Measurements from ENCODE around the gene GALNT17.

The GALNT17 gene

GRCh38 chr7:71488308-71488707 is 356.4 kb downstream of the GALNT17 start:
- Histone ChIP-seq H3F3A (ENCODE audit: low read depth) (no peaks in the 10 kb centered on the region), H3K36me3 (ENCODE audit: insufficient read depth, low read length) (no peaks in the 10 kb centered on the region), H3K4me3 (ENCODE audit: low read length, poor library complexity, severe bottlenecking) (no peak overlapping the region), H4K20me1 (ENCODE audit: insufficient read depth, low read length, poor library complexity, severe bottlenecking) (no peaks in the 10 kb centered on the region), H3K4me2 (ENCODE audit: low read depth, low read length, poor library complexity, severe bottlenecking) (no peak overlapping the region), H3K9me3 (ENCODE audit: insufficient read depth, low read depth, low read length) (no peaks in the 10 kb centered on the region), H3K4me1 (ENCODE audit: insufficient read depth, low read length, poor library complexity, severe bottlenecking) (no peaks in the 10 kb centered on the region), H3K9me2 (replicated peaks; ENCODE audit: low read depth, low read length) (no peaks in the 10 kb centered on the region), H3K79me2 (ENCODE audit: insufficient read depth, low read length) (no peaks in the 10 kb centered on the region), H3K9ac (ENCODE audit: low read depth, low read length, poor library complexity, severe bottlenecking) (no peak overlapping the region), H2AFZ (ENCODE audit: low read length) (no peak overlapping the region), H3K27me3 (ENCODE audit: insufficient read depth, low read length, poor library complexity, severe bottlenecking) (no peaks in the 10 kb centered on the region)
- TF ChIP-seq EZH2phosphoT487 (IDR thresholded peaks at IDR 0.05; ENCODE audit: borderline replicate concordance) (no peak), CTCF (conservative IDR thresholded peaks at IDR 0.05; ENCODE audit: low read length) (no peak)

GRCh38 chr7:71491336-71491735 is 359.4 kb downstream of the GALNT17 start:
- Histone ChIP-seq H3K9me3 (ENCODE audit: insufficient read depth, low read depth, low read length) (no peaks in the 10 kb centered on the region), H3K79me2 (ENCODE audit: insufficient read depth, low read length) (no peaks in the 10 kb centered on the region), H3K9ac (ENCODE audit: low read depth, low read length, poor library complexity, severe bottlenecking) (no peak overlapping the region), H4K20me1 (ENCODE audit: insufficient read depth, low read length, poor library complexity, severe bottlenecking) (no peaks in the 10 kb centered on the region), H3K4me1 (ENCODE audit: insufficient read depth, low read length, poor library complexity, severe bottlenecking) (no peaks in the 10 kb centered on the region), H3K27me3 (ENCODE audit: insufficient read depth, low read length, poor library complexity, severe bottlenecking) (no peaks in the 10 kb centered on the region), H3F3A (ENCODE audit: low read depth) (no peaks in the 10 kb centered on the region), H3K4me3 (ENCODE audit: low read length, poor library complexity, severe bottlenecking) (no peak overlapping the region), H3K4me2 (ENCODE audit: low read depth, low read length, poor library complexity, severe bottlenecking) (no peak overlapping the region), H3K9me2 (replicated peaks; ENCODE audit: low read depth, low read length) (no peaks in the 10 kb centered on the region), H2AFZ (ENCODE audit: low read length) (no peak overlapping the region), H3K36me3 (ENCODE audit: insufficient read depth, low read length) (no peaks in the 10 kb centered on the region)
- no peak for TF ChIP-seq EZH2phosphoT487 (IDR thresholded peaks at IDR 0.05; ENCODE audit: borderline replicate concordance)
- no peak for TF ChIP-seq CTCF (conservative IDR thresholded peaks at IDR 0.05; ENCODE audit: low read length)

- Histone ChIP-seq H3K9ac (ENCODE audit: low read depth, low read length, poor library complexity, severe bottlenecking) (no peak overlapping the region), H3F3A (ENCODE audit: low read depth) (no peaks in the 10 kb centered on the region), H2AFZ (ENCODE audit: low read length) (no peak overlapping the region), H3K27me3 (ENCODE audit: insufficient read depth, low read length, poor library complexity, severe bottlenecking) (no peaks in the 10 kb centered on the region), H4K20me1 (ENCODE audit: insufficient read depth, low read length, poor library complexity, severe bottlenecking) (no peaks in the 10 kb centered on the region), H3K4me1 (ENCODE audit: insufficient read depth, low read length, poor library complexity, severe bottlenecking) (no peaks in the 10 kb centered on the region), H3K9me2 (replicated peaks; ENCODE audit: low read depth, low read length) (no peaks in the 10 kb centered on the region), H3K36me3 (ENCODE audit: insufficient read depth, low read length) (no peaks in the 10 kb centered on the region), H3K4me2 (ENCODE audit: low read depth, low read length, poor library complexity, severe bottlenecking) (no peak overlapping the region), H3K79me2 (ENCODE audit: insufficient read depth, low read length) (no peaks in the 10 kb centered on the region), H3K9me3 (ENCODE audit: insufficient read depth, low read depth, low read length) (no peaks in the 10 kb centered on the region), H3K4me3 (ENCODE audit: low read length, poor library complexity, severe bottlenecking) (no peak overlapping the region)
- TF ChIP-seq CTCF (conservative IDR thresholded peaks at IDR 0.05; ENCODE audit: low read length), result no peak
- no peak for TF ChIP-seq EZH2phosphoT487 (IDR thresholded peaks at IDR 0.05; ENCODE audit: borderline replicate concordance)
Observed at GRCh38 chr7:71495828-71496227, 363.9 kb downstream of the GALNT17 start.

All from Loucy (cell line).